Transverse colon (tissue), 4 donors: ENCODE results near the gene LRFN5. TPM values are rescaled to one million over a fixed set of nuclear protein-coding genes. Genes with fewer than 3 reads are reported as not detected.
"Not testable (repeated sequence)": the region's sequence is repeated elsewhere in the genome, so short reads cannot be mapped to it uniquely, and the experiment has no call there.

Experiments used
- DNase-seq: peaks from one replicate; pipeline ENCODE4 v3.0.0-alpha.2; 2019
- H3K27ac ChIP-seq, 4 donors: fragments of 200-600 bp; sonication (generic); 2 replicates each; pipeline ENCODE4 v1.5.1; 2016 to 2018; ENCODE audit warnings: inconsistent platforms in 4 of 4
- H3K27me3 ChIP-seq: fragments of 200-600 bp; sonication (generic); 2 replicates; pipeline ENCODE4 v1.5.1; 2017; ENCODE audit warnings: inconsistent platforms
- H3K36me3 ChIP-seq, 4 donors: fragments of 200-600 bp; sonication (generic); 2 replicates each; pipeline ENCODE4 v1.5.1; 2017 to 2019; ENCODE audit warnings: inconsistent platforms in 4 of 4
- H3K4me1 ChIP-seq, 4 donors: fragments of 200-600 bp; sonication (generic); 2 replicates each; pipeline ENCODE4 v1.5.1; 2017 to 2020; ENCODE audit warnings: inconsistent platforms in 4 of 4
- H3K4me3 ChIP-seq, 4 donors: fragments of 200-600 bp; sonication (generic); 1 replicate in 1 of 4; 2 replicates in 3 of 4; pipeline versions ENCODE4 v1.5.1 to v1.6.1; 2017 to 2019; ENCODE audit warnings: inconsistent platforms in 4 of 4
- H3K9me3 ChIP-seq, 2 donors: fragments of 200-600 bp; sonication (generic); 2 replicates each; pipeline ENCODE4 v1.5.1; 2017 to 2019; ENCODE audit warnings: inconsistent platforms in 2 of 2
- EP300 ChIP-seq: sonication (generic); formaldehyde crosslinking; IDR thresholded peaks from one replicate; pipeline ENCODE4 v1.6.1; 2017; ENCODE audit warnings: antibody characterized with exemption, low read depth
- POLR2A ChIP-seq: fragments of 450-650 bp; IDR thresholded peaks from one replicate; pipeline ENCODE4 v1.6.1; 2016; ENCODE audit warnings: antibody characterized with exemption, mild to moderate bottlenecking, moderate library complexity
- POLR2AphosphoS5 ChIP-seq, 3 donors: sonication (generic); formaldehyde crosslinking; IDR thresholded peaks; one replicate each; pipeline ENCODE4 v1.6.1; 2016; ENCODE audit warnings: antibody characterized with exemption in 3 of 3
- WGBS, 2 donors: methylation state at CpG; one replicate each; pipeline ENCODE4 v1.1.5; 2018; ENCODE audit warnings: low coverage in 1 of 2; 5-methylcytosine and 5-hydroxymethylcytosine counted together
- in situ Hi-C, 4 donors: fragments of 200-750 bp; cut with MboI; loops; one replicate each; pipeline versions ENCODE4 v1.15.0 to v1.15.1; 2017; ENCODE audit warnings: low sequenced_read_pairs in 3 of 4, low pct_ligation_motif_present in 1 of 4, low pct_unique_long_range_greater_than_20kb in 1 of 4
- intact Hi-C: fragments of 100-400 bp; cut with DNase I; formaldehyde crosslinking; loops from one replicate; pipeline ENCODE4 v1.15.1; 2023; ENCODE audit warnings: low total_unique reads
- total RNA-seq, 4 donors: library from RNA; depleted of rRNA; stranded (reverse); fragments of >200 nt; gene quantifications; one replicate each; pipeline ENCODE4 v1.1.0, GENCODE V29; 2016
- TF ChIP-seq, protein P1 (sequence below), 5 experiments: fragments of 200-600 bp in 3 of 5; fragments of 450-650 bp in 2 of 5; sonication (generic) in 3 of 5; IDR thresholded peaks; 1 replicate in 2 of 5; 2 replicates in 3 of 5; pipeline ENCODE4 v1.5.1; 2016 to 2017; ENCODE audit warnings: antibody characterized with exemption in 5 of 5, inconsistent platforms in 3 of 5, mild to moderate bottlenecking in 2 of 5, moderate library complexity in 1 of 5

The LRFN5 gene
- total RNA-seq, 4 donors from 2014 or later, result 0.40 to 4.5 (median 1.5) TPM

DNA sequence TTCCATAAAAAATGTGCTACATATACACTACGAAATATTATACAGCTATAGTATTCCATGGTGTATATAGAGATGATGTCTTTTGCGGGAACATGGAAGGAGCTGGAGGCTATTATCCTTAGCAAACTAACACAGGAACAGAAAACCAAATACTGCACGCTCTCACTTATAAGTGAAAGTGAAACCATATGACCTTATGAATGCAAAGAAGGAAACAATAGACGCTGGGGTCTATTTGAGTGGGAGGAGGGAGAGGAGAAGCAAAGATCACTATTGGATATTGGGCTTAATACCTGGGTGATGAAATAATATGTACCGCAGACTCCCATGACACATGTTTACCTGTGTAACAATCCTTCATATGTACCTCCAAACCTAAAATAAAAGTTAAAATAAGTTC, 142.8 kb downstream of the LRFN5 start:
- 28 to 30% methylated on average over 3 to 5 of the region's 5 CpGs for WGBS, 2 donors
- DNase-seq, result no peak
- TF ChIP-seq EP300, result no peak
- TF ChIP-seq POLR2AphosphoS5 (IDR thresholded peaks at IDR 0.05), result no peak
- TF ChIP-seq POLR2A, result no peak
- TF ChIP-seq, protein P1, sequence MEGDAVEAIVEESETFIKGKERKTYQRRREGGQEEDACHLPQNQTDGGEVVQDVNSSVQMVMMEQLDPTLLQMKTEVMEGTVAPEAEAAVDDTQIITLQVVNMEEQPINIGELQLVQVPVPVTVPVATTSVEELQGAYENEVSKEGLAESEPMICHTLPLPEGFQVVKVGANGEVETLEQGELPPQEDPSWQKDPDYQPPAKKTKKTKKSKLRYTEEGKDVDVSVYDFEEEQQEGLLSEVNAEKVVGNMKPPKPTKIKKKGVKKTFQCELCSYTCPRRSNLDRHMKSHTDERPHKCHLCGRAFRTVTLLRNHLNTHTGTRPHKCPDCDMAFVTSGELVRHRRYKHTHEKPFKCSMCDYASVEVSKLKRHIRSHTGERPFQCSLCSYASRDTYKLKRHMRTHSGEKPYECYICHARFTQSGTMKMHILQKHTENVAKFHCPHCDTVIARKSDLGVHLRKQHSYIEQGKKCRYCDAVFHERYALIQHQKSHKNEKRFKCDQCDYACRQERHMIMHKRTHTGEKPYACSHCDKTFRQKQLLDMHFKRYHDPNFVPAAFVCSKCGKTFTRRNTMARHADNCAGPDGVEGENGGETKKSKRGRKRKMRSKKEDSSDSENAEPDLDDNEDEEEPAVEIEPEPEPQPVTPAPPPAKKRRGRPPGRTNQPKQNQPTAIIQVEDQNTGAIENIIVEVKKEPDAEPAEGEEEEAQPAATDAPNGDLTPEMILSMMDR (IDR thresholded peaks at IDR 0.05), result no peak
- H3K27me3 ChIP-seq, result no peaks in the 10 kb centered on the region
- no peaks in the 10 kb centered on the region for H3K4me1 ChIP-seq
- in situ Hi-C loops (no loop called here), intact Hi-C loops (no loop called here)
- no peaks in the 10 kb centered on the region for H3K36me3 ChIP-seq
- H3K9me3 ChIP-seq, result peaks cover 0 to 4% of the 10 kb centered on the region in 2 donors
- H3K27ac ChIP-seq, result no peak overlapping the region
- H3K4me3 ChIP-seq, result peak overlapping the region in 2 of 4 donors; percentile 11 to 25

DNA sequence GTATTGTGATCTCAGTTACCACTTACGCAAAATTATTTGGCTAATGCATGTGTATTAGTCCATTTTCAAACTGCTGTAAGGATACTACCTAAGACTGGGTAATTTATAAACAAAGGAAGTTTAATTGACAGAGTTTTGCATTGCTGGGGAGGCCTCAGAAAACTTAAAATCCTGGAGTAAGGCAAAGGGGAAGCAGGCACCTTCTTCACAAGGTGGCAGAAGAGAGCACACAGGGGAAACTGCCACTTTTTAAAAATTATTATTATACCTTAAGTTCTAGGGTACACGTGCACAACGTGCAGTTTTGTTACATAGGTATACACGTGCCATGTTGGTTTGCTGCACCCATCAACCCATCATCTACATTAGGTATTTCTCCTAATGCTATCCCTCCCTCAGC, 143.9 kb downstream of the LRFN5 start:
- intact Hi-C loops, H3K9me3 ChIP-seq, H3K27ac ChIP-seq, H3K4me1 ChIP-seq, DNase-seq, in situ Hi-C loops, H3K36me3 ChIP-seq, H3K27me3 ChIP-seq, H3K4me3 ChIP-seq: not testable (repeated sequence)
- WGBS, 2 donors, result 80 to 84% methylated on average over 4 of the region's 4 CpGs

GRCh38 chr14:41758011-41758665, 151.5 kb downstream of the LRFN5 start:
- DNase-seq, result no peak
- WGBS, 2 donors, result 82 to 90% methylated on average over 1 of the region's 1 CpG
- intact Hi-C loops, result no loop called here

DNA sequence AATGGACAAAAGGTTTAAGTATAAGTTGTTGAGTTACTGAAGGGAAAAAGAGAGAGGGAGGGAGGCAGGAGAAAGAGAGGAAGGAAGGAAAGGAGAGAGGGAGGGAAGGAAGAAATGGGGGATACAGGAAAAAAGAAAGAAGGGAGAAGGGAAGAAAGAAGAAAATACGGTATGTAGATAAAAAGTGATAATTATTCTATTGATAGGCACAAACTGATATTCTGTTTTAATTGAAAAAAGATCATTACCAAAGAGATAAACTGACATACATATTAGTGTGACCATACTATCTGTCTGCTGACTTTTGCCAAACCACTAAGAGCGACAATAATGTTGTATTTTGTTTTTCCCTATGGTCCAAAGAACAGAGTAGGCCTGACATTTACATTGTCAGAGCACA, 154.5 kb downstream of the LRFN5 start:
- DNase-seq, result no peak

More at GRCh38 chr14:41758011-41758665, 151.5 kb downstream of the LRFN5 start:
- H3K4me1 ChIP-seq, result no peaks in the 10 kb centered on the region
- H3K9me3 ChIP-seq, result no peaks in the 10 kb centered on the region
- H3K4me3 ChIP-seq, result no peak overlapping the region
- H3K36me3 ChIP-seq, result no peaks in the 10 kb centered on the region
- no peak overlapping the region for H3K27ac ChIP-seq
- H3K27me3 ChIP-seq, result no peaks in the 10 kb centered on the region
- TF ChIP-seq POLR2A (no peak), POLR2AphosphoS5 (IDR thresholded peaks at IDR 0.05) (no peak), EP300 (no peak)
- TF ChIP-seq, protein P1 (IDR thresholded peaks at IDR 0.05), result no peak
- in situ Hi-C loops, result no loop called here

DNA sequence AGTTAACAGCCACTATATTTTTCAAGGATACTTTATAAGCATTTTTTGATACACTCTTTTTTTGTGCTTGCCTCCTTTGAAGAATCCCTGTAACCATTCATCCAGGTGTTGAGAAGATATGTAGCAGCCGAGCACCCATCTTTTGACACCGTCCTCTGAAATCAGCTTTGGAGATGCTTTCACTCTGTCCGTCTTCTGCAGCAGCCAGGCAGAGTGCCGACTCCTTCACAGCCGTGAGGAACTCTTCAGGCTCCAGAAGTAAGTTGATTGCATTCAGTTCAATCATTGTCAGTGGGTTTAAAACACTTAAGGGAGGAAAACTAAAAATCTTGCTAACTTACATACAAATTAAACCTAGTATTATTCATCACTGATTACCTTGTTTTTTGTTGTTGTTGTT, 160.1 kb downstream of the LRFN5 start:
- 87% methylated on average over 5 of the region's 5 CpGs; no CpG with 5 or more reads in 1 of the 2 donors for WGBS, 2 donors
- no peak overlapping the region for H3K27ac ChIP-seq
- no peaks in the 10 kb centered on the region for H3K27me3 ChIP-seq
- no peak for TF ChIP-seq POLR2AphosphoS5 (IDR thresholded peaks at IDR 0.05)
- TF ChIP-seq, protein P1 (IDR thresholded peaks at IDR 0.05), result no peak
- no peak for TF ChIP-seq POLR2A
- TF ChIP-seq EP300, result no peak
- no peaks in the 10 kb centered on the region for H3K36me3 ChIP-seq
- H3K4me3 ChIP-seq, result no peak overlapping the region
- no peaks in the 10 kb centered on the region for H3K4me1 ChIP-seq
- in situ Hi-C loops, result no loop called here
- no peak for DNase-seq
- intact Hi-C loops, result no loop called here
- H3K9me3 ChIP-seq, result no peaks in the 10 kb centered on the region

More for the DNA sequence above, 154.5 kb downstream of the LRFN5 start:
- Histone ChIP-seq H3K36me3 (no peaks in the 10 kb centered on the region), H3K4me3 (no peak overlapping the region), H3K27me3 (no peaks in the 10 kb centered on the region), H3K9me3 (no peaks in the 10 kb centered on the region), H3K4me1 (no peaks in the 10 kb centered on the region), H3K27ac (no peak overlapping the region)
- no peak for TF ChIP-seq POLR2AphosphoS5 (IDR thresholded peaks at IDR 0.05)
- 81 to 94% methylated on average over 2 of the region's 2 CpGs for WGBS, 2 donors
- in situ Hi-C loops (no loop called here), intact Hi-C loops (no loop called here)
